Breast epithelium (tissue), 3 donors: ENCODE data around the gene SRGAP2.
"Not testable (repeated sequence)": the region's sequence is repeated elsewhere in the genome, so short reads cannot be mapped to it uniquely, and the experiment has no call there.

Experiments used
- POLR2AphosphoS5 ChIP-seq, 3 donors: sonication (generic); formaldehyde crosslinking; IDR thresholded peaks; one replicate each; pipeline ENCODE4 v1.6.1; 2017; ENCODE audit warnings: antibody characterized with exemption in 3 of 3
- TF ChIP-seq, protein P1 (sequence below), 3 donors: fragments of 450-650 bp; IDR thresholded peaks; one replicate each; pipeline ENCODE4 v1.5.1; 2016 to 2017; ENCODE audit warnings: antibody characterized with exemption in 3 of 3, mild to moderate bottlenecking in 3 of 3, moderate library complexity in 3 of 3

DNA sequence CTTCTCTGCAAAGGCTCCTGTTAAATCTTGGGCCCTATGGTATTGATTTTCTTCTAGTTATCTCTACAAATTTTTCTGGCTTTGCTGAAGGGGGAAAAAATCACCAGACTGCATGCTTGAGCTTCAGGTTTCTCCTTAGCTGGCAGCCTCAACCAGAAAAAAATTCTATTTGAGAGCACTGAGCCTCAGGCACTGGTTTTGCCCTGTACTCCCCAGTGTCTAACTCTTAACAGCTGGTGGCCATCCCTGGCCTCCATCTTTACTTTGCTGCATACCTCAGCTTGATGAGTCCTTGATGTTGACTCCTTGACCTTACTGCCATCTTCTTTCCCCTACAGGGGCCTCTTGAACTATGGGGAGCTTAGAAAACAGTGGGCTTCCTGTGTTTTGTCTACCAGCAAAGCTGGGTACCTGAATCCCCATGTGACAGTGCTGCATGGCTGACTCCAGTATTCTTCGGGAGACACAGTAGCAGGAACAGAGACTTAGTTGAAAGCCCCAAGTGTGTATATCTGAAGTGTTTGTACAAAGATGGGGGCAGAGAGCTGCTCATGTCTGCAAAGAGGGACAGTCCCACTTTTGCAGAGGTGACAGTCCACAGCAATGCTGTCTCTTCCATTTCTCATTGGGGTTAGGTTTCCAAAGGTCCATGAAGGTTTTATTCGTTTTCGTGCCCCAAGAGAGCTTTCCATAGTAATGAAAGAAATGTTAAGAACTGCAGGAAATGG, 31.0 kb downstream of the SRGAP2 start:
- not testable (repeated sequence) for TF ChIP-seq POLR2AphosphoS5 (IDR thresholded peaks at IDR 0.05)
- TF ChIP-seq, protein P1, sequence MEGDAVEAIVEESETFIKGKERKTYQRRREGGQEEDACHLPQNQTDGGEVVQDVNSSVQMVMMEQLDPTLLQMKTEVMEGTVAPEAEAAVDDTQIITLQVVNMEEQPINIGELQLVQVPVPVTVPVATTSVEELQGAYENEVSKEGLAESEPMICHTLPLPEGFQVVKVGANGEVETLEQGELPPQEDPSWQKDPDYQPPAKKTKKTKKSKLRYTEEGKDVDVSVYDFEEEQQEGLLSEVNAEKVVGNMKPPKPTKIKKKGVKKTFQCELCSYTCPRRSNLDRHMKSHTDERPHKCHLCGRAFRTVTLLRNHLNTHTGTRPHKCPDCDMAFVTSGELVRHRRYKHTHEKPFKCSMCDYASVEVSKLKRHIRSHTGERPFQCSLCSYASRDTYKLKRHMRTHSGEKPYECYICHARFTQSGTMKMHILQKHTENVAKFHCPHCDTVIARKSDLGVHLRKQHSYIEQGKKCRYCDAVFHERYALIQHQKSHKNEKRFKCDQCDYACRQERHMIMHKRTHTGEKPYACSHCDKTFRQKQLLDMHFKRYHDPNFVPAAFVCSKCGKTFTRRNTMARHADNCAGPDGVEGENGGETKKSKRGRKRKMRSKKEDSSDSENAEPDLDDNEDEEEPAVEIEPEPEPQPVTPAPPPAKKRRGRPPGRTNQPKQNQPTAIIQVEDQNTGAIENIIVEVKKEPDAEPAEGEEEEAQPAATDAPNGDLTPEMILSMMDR (IDR thresholded peaks at IDR 0.05): not testable (repeated sequence)
